Brain microvascular endothelial cell (primary cell): ENCODE measurements around the gene OR1N1.
"Not testable (repeated sequence)": the region's sequence is repeated elsewhere in the genome, so short reads cannot be mapped to it uniquely, and the experiment has no call there.

ENCODE experiments used
- DNase-seq: peaks from one replicate; pipeline ENCODE4 v3.0.0-alpha.2; 2020
- H3K27ac ChIP-seq: fragments of 250-450 bp; sonication (Bioruptor Pico); 2 replicates; pipeline ENCODE4 v1.5.1; 2020; ENCODE audit warnings: mild to moderate bottlenecking, moderate library complexity
- H3K27me3 ChIP-seq: fragments of 250-450 bp; sonication (Bioruptor Pico); replicated peaks from 2 replicates; pipeline ENCODE4 v1.5.1; 2020; ENCODE audit warnings: mild to moderate bottlenecking
- H3K36me3 ChIP-seq: fragments of 250-450 bp; sonication (Bioruptor Pico); replicated peaks from 2 replicates; pipeline ENCODE4 v1.5.1; 2020; ENCODE audit warnings: mild to moderate bottlenecking
- H3K4me3 ChIP-seq: 2 replicates; pipeline ENCODE4 v1.5.1; 2011; ENCODE audit warnings: low read depth, mild to moderate bottlenecking, control low read depth, low read length, moderate library complexity
- in situ Hi-C: cut with HindIII; loops from 2 replicates; pipeline ENCODE4 v1.10.0; 2017; ENCODE audit warnings: low sequenced_read_pairs, low pct_ligation_motif_present
- TF ChIP-seq, protein P1 (sequence below): IDR thresholded peaks from 2 replicates; pipeline ENCODE4 v1.5.1; 2011; ENCODE audit warnings: low read depth, mild to moderate bottlenecking, moderate library complexity, low read length, control low read depth, inconsistent platforms; ENCODE audit errors: missing control alignments

The OR1N1 gene

DNA sequence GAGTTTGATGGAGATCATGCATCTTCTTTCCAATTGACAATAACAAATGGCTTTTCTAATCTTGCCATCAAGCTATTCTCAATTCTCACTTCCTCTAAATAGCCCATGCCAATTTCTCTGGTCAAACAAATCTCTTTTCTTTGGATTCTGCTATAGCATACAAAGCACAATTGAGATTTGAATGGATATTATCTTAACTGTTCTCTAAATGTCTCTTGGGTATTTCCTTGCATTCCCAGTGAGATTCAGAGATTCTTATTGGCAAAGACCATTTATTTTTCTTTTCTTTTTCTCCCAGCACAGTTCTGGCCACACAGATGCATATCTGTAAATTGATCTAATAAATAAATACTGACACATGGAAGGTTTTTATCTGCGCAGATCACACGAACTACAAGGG lies 25.7 kb upstream of the OR1N1 start, which contains the start of gene OR1N2:
TSS of gene OR1N2 (plus strand) at position 301 of the 400 bp plus-strand sequence. CDS start 100 bp downstream, outside the sequence.
- Histone ChIP-seq H3K36me3 (no peaks in the 10 kb centered on the region), H3K4me3 (no peak within 1 kb of the TSS), H3K27me3 (no peaks in the 10 kb centered on the region), H3K27ac (no peak within 1 kb of the TSS)
- TF ChIP-seq, protein P1, sequence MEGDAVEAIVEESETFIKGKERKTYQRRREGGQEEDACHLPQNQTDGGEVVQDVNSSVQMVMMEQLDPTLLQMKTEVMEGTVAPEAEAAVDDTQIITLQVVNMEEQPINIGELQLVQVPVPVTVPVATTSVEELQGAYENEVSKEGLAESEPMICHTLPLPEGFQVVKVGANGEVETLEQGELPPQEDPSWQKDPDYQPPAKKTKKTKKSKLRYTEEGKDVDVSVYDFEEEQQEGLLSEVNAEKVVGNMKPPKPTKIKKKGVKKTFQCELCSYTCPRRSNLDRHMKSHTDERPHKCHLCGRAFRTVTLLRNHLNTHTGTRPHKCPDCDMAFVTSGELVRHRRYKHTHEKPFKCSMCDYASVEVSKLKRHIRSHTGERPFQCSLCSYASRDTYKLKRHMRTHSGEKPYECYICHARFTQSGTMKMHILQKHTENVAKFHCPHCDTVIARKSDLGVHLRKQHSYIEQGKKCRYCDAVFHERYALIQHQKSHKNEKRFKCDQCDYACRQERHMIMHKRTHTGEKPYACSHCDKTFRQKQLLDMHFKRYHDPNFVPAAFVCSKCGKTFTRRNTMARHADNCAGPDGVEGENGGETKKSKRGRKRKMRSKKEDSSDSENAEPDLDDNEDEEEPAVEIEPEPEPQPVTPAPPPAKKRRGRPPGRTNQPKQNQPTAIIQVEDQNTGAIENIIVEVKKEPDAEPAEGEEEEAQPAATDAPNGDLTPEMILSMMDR: no peak
- in situ Hi-C loops: no loop called here
- DNase-seq: no peak

DNA sequence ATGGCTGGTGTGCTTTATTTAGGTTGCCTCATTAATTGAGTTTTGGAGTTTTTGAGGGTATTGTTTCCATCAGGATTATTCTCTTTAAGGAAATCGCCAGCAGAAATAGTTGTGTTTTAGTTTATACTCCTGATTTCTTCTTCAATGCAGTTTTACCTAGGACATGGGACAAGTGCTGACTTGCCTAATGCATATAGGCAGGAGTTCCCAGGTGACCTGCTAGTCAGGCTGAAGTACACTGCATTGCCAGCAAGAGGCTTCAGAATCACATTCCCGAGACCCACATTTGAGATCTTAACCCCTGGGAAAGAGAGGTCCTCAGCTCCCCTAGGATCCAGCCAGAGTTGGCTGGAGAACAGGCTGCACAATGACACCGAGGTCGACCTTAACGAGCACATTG lies 24.3 kb upstream of the OR1N1 start:
- in situ Hi-C loops: no loop called here
- Histone ChIP-seq H3K4me3 (no peak overlapping the region), H3K36me3 (no peaks in the 10 kb centered on the region), H3K27me3 (no peaks in the 10 kb centered on the region), H3K27ac (no peak overlapping the region)
- TF ChIP-seq, protein P1: no peak
- DNase-seq: no peak

DNA sequence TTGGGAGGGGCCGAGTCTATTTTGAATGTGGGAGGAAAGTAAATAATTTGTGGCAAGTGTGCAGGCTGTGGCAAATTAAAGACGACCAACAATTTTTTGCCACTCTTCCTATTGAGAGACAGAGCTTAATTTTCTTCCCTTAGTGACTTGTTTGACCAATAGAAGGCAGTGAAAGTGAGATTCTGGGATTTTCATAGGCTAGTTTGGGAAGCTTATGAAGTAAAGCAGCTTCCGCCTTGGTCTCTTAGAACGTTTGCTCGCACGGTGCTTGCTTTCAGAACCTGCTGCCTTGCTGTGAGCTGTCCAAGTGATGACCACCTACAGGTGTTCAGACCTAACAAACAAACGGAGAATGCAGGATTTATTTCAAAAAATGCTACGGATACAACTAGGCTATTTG lies 19.1 kb upstream of the OR1N1 start:
- no peaks in the 10 kb centered on the region for H3K27me3 ChIP-seq
- no peak overlapping the region for H3K27ac ChIP-seq
- no peak overlapping the region for H3K4me3 ChIP-seq
- TF ChIP-seq, protein P1: no peak
- H3K36me3 ChIP-seq: no peaks in the 10 kb centered on the region
- in situ Hi-C loops: no loop called here
- DNase-seq: no peak

DNA sequence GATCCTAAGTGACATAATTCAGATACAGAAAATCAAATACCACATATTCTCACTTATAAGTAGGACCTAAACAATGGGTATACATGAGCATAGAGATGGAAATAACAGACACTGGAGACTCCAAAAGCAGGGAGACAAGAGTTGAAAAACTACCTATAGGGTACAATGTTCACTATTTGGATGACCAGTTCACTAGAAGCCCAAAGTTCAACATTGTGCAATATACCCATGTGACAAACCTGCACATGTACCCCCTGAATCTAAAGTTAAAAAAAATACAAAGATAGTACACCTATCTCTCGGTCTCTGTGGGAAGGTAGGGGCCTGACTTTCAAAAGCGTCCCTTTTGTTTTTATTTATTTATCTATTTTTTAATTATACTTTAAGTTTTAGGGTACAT lies 11.7 kb upstream of the OR1N1 start:
- Histone ChIP-seq H3K4me3 (no peak overlapping the region), H3K27ac (no peak overlapping the region), H3K27me3 (no peaks in the 10 kb centered on the region), H3K36me3 (no peaks in the 10 kb centered on the region)
- in situ Hi-C loops: no loop called here
- TF ChIP-seq, protein P1: no peak
- DNase-seq: no peak

DNA sequence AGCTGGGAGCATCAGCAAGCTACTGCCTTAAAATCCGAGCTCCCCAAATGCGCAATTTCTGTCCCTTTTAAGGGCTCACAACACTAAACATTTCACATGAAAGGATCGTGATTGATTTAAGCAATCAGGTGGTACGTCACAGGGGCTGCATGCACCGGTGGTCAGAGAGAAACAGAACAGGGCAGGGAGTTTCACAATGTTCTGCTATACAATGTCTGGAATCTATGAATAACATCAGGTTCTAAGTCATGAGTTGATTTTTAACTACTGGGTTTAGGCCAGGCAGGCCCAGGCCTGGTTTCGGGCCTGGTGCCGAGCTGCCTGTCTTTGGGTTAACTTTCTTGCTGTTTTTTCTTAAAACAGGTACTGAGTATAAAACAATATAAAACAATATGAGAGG lies 10.0 kb upstream of the OR1N1 start:
- H3K27me3 ChIP-seq, DNase-seq, H3K4me3 ChIP-seq, H3K27ac ChIP-seq, in situ Hi-C loops, H3K36me3 ChIP-seq: not testable (repeated sequence)

DNA sequence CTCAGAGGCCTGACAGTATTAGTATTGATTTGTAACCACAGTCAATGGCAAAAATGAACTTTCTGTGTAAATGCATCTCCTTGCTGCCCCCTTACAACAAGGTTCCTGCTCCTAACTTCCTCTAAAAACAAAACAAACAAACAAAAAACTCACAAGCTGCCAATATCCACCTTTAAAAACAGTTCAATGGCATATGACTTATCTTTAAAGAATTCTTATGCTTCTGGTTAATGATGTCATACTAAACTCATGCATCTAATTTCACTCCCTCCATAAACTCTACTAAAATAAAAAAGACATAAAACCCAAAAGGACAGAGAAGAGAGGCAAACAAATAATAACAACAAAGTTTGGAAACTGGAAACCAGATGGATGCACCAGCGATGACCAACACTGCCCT lies 9.0 kb upstream of the OR1N1 start:
- H3K27ac ChIP-seq: no peak overlapping the region
- no peak for DNase-seq
- in situ Hi-C loops: no loop called here
- H3K27me3 ChIP-seq: no peaks in the 10 kb centered on the region
- TF ChIP-seq, protein P1: no peak
- H3K36me3 ChIP-seq: no peaks in the 10 kb centered on the region
- H3K4me3 ChIP-seq: no peak overlapping the region

DNA sequence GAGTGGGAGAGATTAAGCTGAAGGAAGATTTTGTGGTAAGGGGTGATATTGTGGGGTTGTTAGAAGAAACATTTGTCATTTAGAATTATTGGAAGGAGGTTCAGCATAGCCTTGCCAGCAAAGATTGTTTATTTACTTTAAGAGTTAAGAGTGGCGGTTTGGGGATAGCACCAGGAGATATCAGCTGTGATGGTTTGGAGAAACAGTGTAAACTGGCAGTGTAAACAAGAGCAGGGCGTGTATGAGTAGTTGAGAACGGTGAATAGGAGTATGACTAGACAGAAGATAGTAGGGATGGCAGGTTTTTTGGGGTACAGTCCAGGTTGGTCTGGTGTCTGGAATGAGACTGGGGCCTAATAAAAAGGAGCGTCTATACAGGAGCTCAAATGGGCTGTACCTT lies 4.1 kb upstream of the OR1N1 start:
- DNase-seq, H3K27me3 ChIP-seq, H3K27ac ChIP-seq, H3K36me3 ChIP-seq, H3K4me3 ChIP-seq, in situ Hi-C loops: not testable (repeated sequence)
